GM06990 (cell line): ENCODE data around the gene CELF6.

ENCODE experiments used
- DNase-seq: peaks from one replicate; pipeline ENCODE4 v3.0.0-alpha.2; 2011; ENCODE audit not compliant: insufficient read length; ENCODE audit errors: extremely low read depth
- H3K27me3 ChIP-seq: replicated peaks from 2 replicates; pipeline ENCODE4 v1.6.0; 2011; ENCODE audit warnings: low read length; ENCODE audit not compliant: control insufficient read depth, insufficient read depth
- H3K36me3 ChIP-seq: 2 replicates; pipeline ENCODE4 v1.5.1; 2011; ENCODE audit warnings: low read length; ENCODE audit not compliant: control insufficient read depth, insufficient read depth
- H3K4me3 ChIP-seq: replicated peaks from 2 replicates; pipeline ENCODE4 v1.5.1; 2011; ENCODE audit warnings: low read depth, mild to moderate bottlenecking, control low read depth, low read length
- TF ChIP-seq, protein P1 (sequence below): IDR thresholded peaks from 2 replicates; pipeline ENCODE4 v1.5.1; 2011; ENCODE audit warnings: low read length, control low read depth, mild to moderate bottlenecking, inconsistent platforms; ENCODE audit not compliant: insufficient read depth, poor library complexity, severe bottlenecking

CELF6 gene

DNA sequence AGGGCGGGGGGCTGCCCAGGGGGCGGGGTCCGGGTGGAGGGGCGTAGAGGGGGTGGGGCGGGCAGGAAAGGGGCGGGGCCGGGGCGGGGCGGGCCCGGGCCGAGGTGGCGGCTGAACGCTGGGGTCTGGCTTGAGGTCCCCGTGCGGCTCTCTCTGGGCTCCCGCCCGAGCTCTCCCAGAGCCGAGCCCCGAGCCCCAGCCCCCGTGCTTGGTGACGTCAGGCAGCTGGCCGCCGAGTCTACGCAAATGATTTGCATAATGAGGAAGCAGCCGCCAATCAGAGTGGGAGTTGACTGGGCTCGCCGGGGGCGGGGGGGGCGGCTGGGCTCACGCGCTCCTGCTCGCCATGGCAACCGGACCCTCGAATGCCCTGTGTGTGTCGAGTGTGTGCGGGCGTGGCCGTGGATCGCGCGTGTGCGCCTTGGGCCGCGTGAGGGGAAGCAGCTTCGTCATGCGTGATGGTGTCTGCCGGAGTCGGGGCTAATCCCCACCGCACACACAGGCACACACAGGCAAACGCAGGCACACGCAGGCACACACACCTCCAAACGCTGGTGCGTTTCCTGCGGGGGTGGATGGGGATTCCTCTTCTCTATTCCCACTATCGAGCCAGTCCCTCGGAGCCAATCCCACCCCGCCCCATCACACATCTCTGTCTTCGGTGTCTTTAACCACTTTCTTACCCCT lies at the start of gene CELF6:
Gene CELF6, minus strand, starts transcription at position 173 of the 687 bp plus-strand sequence. CDS start 283 bp downstream, outside the sequence.
- TF ChIP-seq, protein P1, sequence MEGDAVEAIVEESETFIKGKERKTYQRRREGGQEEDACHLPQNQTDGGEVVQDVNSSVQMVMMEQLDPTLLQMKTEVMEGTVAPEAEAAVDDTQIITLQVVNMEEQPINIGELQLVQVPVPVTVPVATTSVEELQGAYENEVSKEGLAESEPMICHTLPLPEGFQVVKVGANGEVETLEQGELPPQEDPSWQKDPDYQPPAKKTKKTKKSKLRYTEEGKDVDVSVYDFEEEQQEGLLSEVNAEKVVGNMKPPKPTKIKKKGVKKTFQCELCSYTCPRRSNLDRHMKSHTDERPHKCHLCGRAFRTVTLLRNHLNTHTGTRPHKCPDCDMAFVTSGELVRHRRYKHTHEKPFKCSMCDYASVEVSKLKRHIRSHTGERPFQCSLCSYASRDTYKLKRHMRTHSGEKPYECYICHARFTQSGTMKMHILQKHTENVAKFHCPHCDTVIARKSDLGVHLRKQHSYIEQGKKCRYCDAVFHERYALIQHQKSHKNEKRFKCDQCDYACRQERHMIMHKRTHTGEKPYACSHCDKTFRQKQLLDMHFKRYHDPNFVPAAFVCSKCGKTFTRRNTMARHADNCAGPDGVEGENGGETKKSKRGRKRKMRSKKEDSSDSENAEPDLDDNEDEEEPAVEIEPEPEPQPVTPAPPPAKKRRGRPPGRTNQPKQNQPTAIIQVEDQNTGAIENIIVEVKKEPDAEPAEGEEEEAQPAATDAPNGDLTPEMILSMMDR = no peak
- DNase-seq = peak; percentile 85
- Histone ChIP-seq H3K27me3 (no peaks in the 10 kb centered on the region), H3K4me3 (peak within 1 kb of the TSS; percentile 77), H3K36me3 (no peaks in the 10 kb centered on the region)

GRCh38 chr15:72368899-72369298 lies 48.9 kb upstream of the CELF6 start:
- H3K36me3 ChIP-seq = peaks cover 5% of the 10 kb centered on the region
- DNase-seq = no peak

GRCh38 chr15:72368325-72368724 lies 48.4 kb upstream of the CELF6 start:
- no peak overlapping the region for H3K4me3 ChIP-seq

More at GRCh38 chr15:72368899-72369298, 48.9 kb upstream of the CELF6 start:
- Histone ChIP-seq H3K27me3 (no peaks in the 10 kb centered on the region), H3K4me3 (no peak overlapping the region)
- TF ChIP-seq, protein P1 = no peak

DNA sequence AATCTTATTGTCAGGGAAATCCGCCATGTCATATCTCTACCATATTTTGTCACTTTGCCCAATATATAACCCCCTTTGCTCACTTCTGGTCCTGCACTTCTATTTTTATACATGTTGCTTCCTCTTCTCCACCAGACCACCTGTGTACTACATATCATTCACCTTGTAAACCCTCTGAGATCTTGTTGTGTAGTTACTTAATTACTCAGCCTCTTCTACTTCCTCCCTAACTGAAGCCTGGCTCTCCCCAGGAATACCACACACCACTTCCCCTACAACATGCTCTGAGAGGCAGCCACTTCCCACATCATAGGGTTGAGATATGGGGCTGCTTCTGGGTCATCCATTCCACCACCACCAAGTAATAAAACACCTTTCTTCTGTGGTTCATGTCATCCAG lies 45.9 kb upstream of the CELF6 start:
- DNase-seq = peak; percentile 50
- TF ChIP-seq, protein P1 = no peak

More at GRCh38 chr15:72368325-72368724, 48.4 kb upstream of the CELF6 start:
- TF ChIP-seq, protein P1 = no peak
- H3K36me3 ChIP-seq = peaks cover 6% of the 10 kb centered on the region
- no peak for DNase-seq
- no peaks in the 10 kb centered on the region for H3K27me3 ChIP-seq

DNA sequence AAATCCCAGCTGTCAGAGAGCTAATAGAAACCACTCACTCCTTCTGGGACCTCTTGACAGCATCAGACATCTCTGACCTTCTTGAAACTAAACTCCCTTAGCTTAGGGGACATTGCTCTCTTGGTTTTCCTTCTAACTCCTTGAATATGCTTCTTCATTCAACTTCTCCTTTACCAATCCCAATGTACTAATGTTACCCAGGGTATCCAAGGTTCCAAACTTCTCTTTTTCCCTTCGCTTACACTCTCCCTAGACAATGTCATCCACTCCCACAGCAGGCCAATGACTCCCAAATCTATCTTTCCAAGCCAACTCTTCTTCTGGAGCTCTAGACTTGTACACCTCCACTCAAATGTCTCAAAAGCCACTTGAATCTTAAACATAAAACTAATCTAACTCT lies 41.2 kb upstream of the CELF6 start:
- DNase-seq = no peak
- no peak overlapping the region for H3K4me3 ChIP-seq
- H3K36me3 ChIP-seq = peaks cover 6% of the 10 kb centered on the region
- TF ChIP-seq, protein P1 = no peak
- H3K27me3 ChIP-seq = no peaks in the 10 kb centered on the region

More for the DNA sequence above, 45.9 kb upstream of the CELF6 start:
- Histone ChIP-seq H3K4me3 (no peak overlapping the region), H3K36me3 (peaks cover 2% of the 10 kb centered on the region), H3K27me3 (no peaks in the 10 kb centered on the region)

DNA sequence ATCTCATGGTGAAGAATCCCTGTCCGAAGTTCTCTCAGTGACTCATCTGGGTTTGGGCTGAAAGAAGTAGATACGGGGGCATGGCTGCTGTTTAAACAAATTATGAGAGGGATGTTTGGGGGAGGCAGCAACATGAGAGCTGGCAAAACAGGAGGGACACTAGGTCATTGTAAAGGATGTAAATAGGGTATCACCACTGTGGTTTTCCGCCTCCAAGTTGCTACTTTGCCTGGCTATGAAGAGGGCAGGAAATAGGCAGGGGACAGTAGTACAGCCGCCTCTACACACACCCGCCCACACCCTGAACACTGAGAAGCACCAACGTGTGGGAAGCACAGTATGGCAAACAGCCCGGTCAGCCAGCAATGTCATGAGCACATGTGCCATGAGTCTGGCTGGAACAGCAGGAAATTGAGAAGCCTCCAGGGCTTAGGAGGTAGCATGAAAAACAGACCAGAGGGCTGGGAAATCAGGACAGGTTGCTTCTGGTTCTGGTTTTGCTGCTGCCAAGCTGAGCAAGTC lies 38.8 kb upstream of the CELF6 start:
- H3K27me3 ChIP-seq = no peaks in the 10 kb centered on the region
- TF ChIP-seq, protein P1 = no peak
- DNase-seq = no peak
- no peak overlapping the region; the same call in 1 of the 2 replicates for H3K4me3 ChIP-seq
- peaks cover 18% of the 10 kb centered on the region for H3K36me3 ChIP-seq
